Measurements from ENCODE around the gene FRAS1.

- TF ChIP-seq CTBP1 (IDR thresholded peaks at IDR 0.05; ENCODE audit: borderline replicate concordance) (no peak), FOXM1 (IDR thresholded peaks at IDR 0.05; ENCODE audit: borderline replicate concordance) (no peak), BHLHE40 (IDR thresholded peaks at IDR 0.05; ENCODE audit: borderline replicate concordance) (no peak), SP1 (IDR thresholded peaks at IDR 0.05) (no peak), NFRKB (IDR thresholded peaks at IDR 0.05) (no peak), LEF1 (IDR thresholded peaks at IDR 0.05; ENCODE audit: borderline replicate concordance) (no peak)
Measured at GRCh38 chr4:78184584-78184983, 127.5 kb downstream of the FRAS1 start.

Data from HEK293T (cell line).